ENCODE measurements around the gene KBTBD3. TPM values are rescaled to one million over a fixed set of nuclear protein-coding genes. Genes with fewer than 3 reads are reported as not detected.
A peak's percentile ranks its signal among the peaks of the same experiment; 100 is the strongest.

The KBTBD3 gene
- total RNA-seq, 2 donors from 2014 or later = 4.5 to 12.4 TPM

GRCh38 chr11:106086135-106086534 lies 9.0 kb upstream of the KBTBD3 start:
- no peak for TF ChIP-seq CTCF (conservative IDR thresholded peaks at IDR 0.05)
- peak overlapping the region; percentile 13 for H3K27ac ChIP-seq (ENCODE audit: low read depth, low read length)
- H3K4me3 ChIP-seq (ENCODE audit: low read length) = no peak overlapping the region
- peaks cover 3% of the 10 kb centered on the region for H3K4me1 ChIP-seq (ENCODE audit: control insufficient read depth, insufficient read depth, low read length)
- no peak overlapping the region for H3K9ac ChIP-seq (ENCODE audit: extremely low read depth, low read length, poor library complexity, severe bottlenecking)
- Mint-ChIP-seq H3K9me3 (no peaks in the 10 kb centered on the region), H3K27me3 (ENCODE audit: insufficient read depth) (no peaks in the 10 kb centered on the region), H3K4me1 (peaks cover 12% of the 10 kb centered on the region), H3K4me3 (no peak overlapping the region), H3K36me3 (ENCODE audit: low read depth) (peaks cover 49% of the 10 kb centered on the region), H3K27ac (peak overlapping the region; percentile 5)
- H3K9me3 ChIP-seq (ENCODE audit: control insufficient read depth, low read length) = no peaks in the 10 kb centered on the region
- H3K27me3 ChIP-seq (ENCODE audit: control insufficient read depth, insufficient read depth, low read length, poor library complexity, severe bottlenecking) = no peaks in the 10 kb centered on the region
- H3K36me3 ChIP-seq (ENCODE audit: control insufficient read depth, insufficient read depth, low read length) = peaks cover 58% of the 10 kb centered on the region
- DNase-seq = no peak
- 97 to 100% methylated on average over 1 of the region's 1 CpG for WGBS, 2 experiments (ENCODE audit: insufficient coverage in 1 of 2, insufficient read length in 1 of 2)

GRCh38 chr11:106082096-106082495 lies 4.9 kb upstream of the KBTBD3 start:
- Histone ChIP-seq H3K9me3 (ENCODE audit: control insufficient read depth, low read length) (no peaks in the 10 kb centered on the region), H3K4me3 (ENCODE audit: low read length) (no peak overlapping the region), H3K36me3 (ENCODE audit: control insufficient read depth, insufficient read depth, low read length) (peaks cover 65% of the 10 kb centered on the region), H3K27me3 (ENCODE audit: control insufficient read depth, insufficient read depth, low read length, poor library complexity, severe bottlenecking) (no peaks in the 10 kb centered on the region), H3K27ac (ENCODE audit: low read depth, low read length) (no peak overlapping the region), H3K9ac (ENCODE audit: extremely low read depth, low read length, poor library complexity, severe bottlenecking) (no peak overlapping the region), H3K4me1 (ENCODE audit: control insufficient read depth, insufficient read depth, low read length) (peaks cover 5% of the 10 kb centered on the region)
- Mint-ChIP-seq H3K27ac (no peak overlapping the region), H3K4me3 (no peak overlapping the region), H3K27me3 (ENCODE audit: insufficient read depth) (no peaks in the 10 kb centered on the region), H3K36me3 (ENCODE audit: low read depth) (peaks cover 63% of the 10 kb centered on the region), H3K4me1 (peaks cover 20% of the 10 kb centered on the region), H3K9me3 (no peaks in the 10 kb centered on the region)
- DNase-seq = no peak
- no peak for TF ChIP-seq CTCF (conservative IDR thresholded peaks at IDR 0.05)

GRCh38 chr11:106077609-106078455 lies 685 bp upstream of the KBTBD3 start, which contains the start of gene AASDHPPT:
Gene AASDHPPT, plus strand, starts transcription at chr11:106077662. Its CDS starts 49 bp downstream, at chr11:106077711.
- Histone ChIP-seq H3K27me3 (ENCODE audit: control insufficient read depth, insufficient read depth, low read length, poor library complexity, severe bottlenecking) (no peaks in the 10 kb centered on the region), H3K4me1 (ENCODE audit: control insufficient read depth, insufficient read depth, low read length) (peaks cover 5% of the 10 kb centered on the region), H3K27ac (ENCODE audit: low read depth, low read length) (peak within 1 kb of the TSS; percentile 96), H3K36me3 (ENCODE audit: control insufficient read depth, insufficient read depth, low read length) (peaks cover 32% of the 10 kb centered on the region), H3K9me3 (ENCODE audit: control insufficient read depth, low read length) (no peaks in the 10 kb centered on the region), H3K4me3 (ENCODE audit: low read length) (peak within 1 kb of the TSS; percentile 96), H3K9ac (ENCODE audit: extremely low read depth, low read length, poor library complexity, severe bottlenecking) (peak within 1 kb of the TSS; percentile 93)
- 0 to 1% methylated on average over 17 to 54 of the region's 55 CpGs for WGBS, 2 experiments (ENCODE audit: insufficient coverage in 1 of 2, insufficient read length in 1 of 2)
- TF ChIP-seq CTCF (conservative IDR thresholded peaks at IDR 0.05) = no peak
- H3K4me1 Mint-ChIP-seq = peaks cover 27% of the 10 kb centered on the region
- H3K9me3 Mint-ChIP-seq = no peaks in the 10 kb centered on the region
- peaks cover 32% of the 10 kb centered on the region for H3K36me3 Mint-ChIP-seq (ENCODE audit: low read depth)
- DNase-seq = no peak
- peak within 1 kb of the TSS; percentile 94 for H3K4me3 Mint-ChIP-seq
- H3K27ac Mint-ChIP-seq = peak within 1 kb of the TSS; percentile 100
- H3K27me3 Mint-ChIP-seq (ENCODE audit: insufficient read depth) = no peaks in the 10 kb centered on the region
